Right lobe of liver (tissue), 6 donors: ENCODE data around the gene SUMO2. TPM values are rescaled to one million over a fixed set of nuclear protein-coding genes. Genes with fewer than 3 reads are reported as not detected.
A peak's percentile ranks its signal among the peaks of the same experiment; 100 is the strongest.
"Not testable (repeated sequence)": the region's sequence is repeated elsewhere in the genome, so short reads cannot be mapped to it uniquely, and the experiment has no call there.

Experiments used
- ATAC-seq, 4 donors: fragments of 200-7000 bp; cut with Tn5 transposase; one replicate each; pipeline ENCODE4 v1.9.1; 2020; ENCODE audit warnings: mild to moderate bottlenecking in 4 of 4, moderate library complexity in 4 of 4
- DNase-seq, 3 donors: peaks; one replicate each; pipeline ENCODE4 v3.0.0-alpha.2; 2020
- H3K27ac ChIP-seq, 3 donors: fragments of 200-600 bp; one replicate each; pipeline ENCODE4 v1.8.0; 2022
- H3K27me3 ChIP-seq, 2 donors: fragments of 200-600 bp; one replicate each; pipeline ENCODE4 v1.8.0; 2022
- H3K36me3 ChIP-seq, 4 donors: fragments of 200-600 bp; sonication (generic) in 1 of 4; one replicate each; pipeline versions ENCODE4 v1.5.1 to v1.8.0; 2017 to 2022; ENCODE audit warnings: control low read depth in 1 of 4
- H3K4me1 ChIP-seq, 4 donors: fragments of 200-600 bp; sonication (generic) in 1 of 4; one replicate each; pipeline versions ENCODE4 v1.5.1 to v1.8.0; 2017 to 2022; ENCODE audit warnings: control low read depth in 1 of 4
- H3K4me3 ChIP-seq, 3 donors: fragments of 200-600 bp; one replicate each; pipeline ENCODE4 v1.8.0; 2022
- H3K9me3 ChIP-seq, 4 donors: fragments of 200-600 bp; sonication (generic) in 1 of 4; one replicate each; pipeline versions ENCODE4 v1.5.1 to v1.8.0; 2017 to 2022; ENCODE audit warnings: control low read depth in 1 of 4
- CTCF ChIP-seq, 4 donors: fragments of 200-600 bp in 3 of 4; fragments of 450-650 bp in 1 of 4; IDR thresholded peaks; one replicate each; pipeline versions ENCODE4 v1.5.1 to v1.8.0; 2016 to 2022; ENCODE audit warnings: antibody characterized with exemption in 4 of 4, mild to moderate bottlenecking in 2 of 4
- POLR2A ChIP-seq: fragments of 450-650 bp; IDR thresholded peaks from one replicate; pipeline ENCODE4 v1.6.1; 2017; ENCODE audit warnings: antibody characterized with exemption, mild to moderate bottlenecking
- WGBS: methylation state at CpG from one replicate; pipeline ENCODE4 v1.1.6; 2018; ENCODE audit warnings: low coverage, low lambda C conversion rate; ENCODE audit not compliant: insufficient coverage; ENCODE audit errors: missing lambda C conversion rate; 5-methylcytosine and 5-hydroxymethylcytosine counted together
- intact Hi-C, 2 donors: fragments of 100-400 bp; cut with DNase I; formaldehyde crosslinking; loops; one replicate each; pipeline versions ENCODE4 v1.11.2 to v1.14.1; 2022
- total RNA-seq, 6 experiments: library from RNA; depleted of rRNA in 2 of 6; stranded (reverse); fragments of >200 nt in 2 of 6; fragmentation: NEBNext Ultra II Directional in 3 of 6; extraction: Animal tissue kit (Norgen Biotek cat#: 25700) in 3 of 6; gene quantifications; one replicate each; pipeline versions ENCODE4 v1.1.0 to v1.2.4, GENCODE V29; 2016 to 2023
- donor health status: DM: no; HTN: yes; CAD: no.
- donor health status: DM: no; HTN: no; CAD: no.
- donor health status: DM: no; HTN: no; CAD: no.
- donor health status: DM: no; HTN: yes; CAD: no.
- donor health status: DM: no; HTN: yes; CAD: no.

Gene SUMO2
- total RNA-seq, 6 experiments from 2014 or later: 23.6 to 120 (median 108) TPM

GRCh38 chr17:75168998-75169397, 13.8 kb downstream of the SUMO2 start:
- intact Hi-C loops: no loop called here
- H3K9me3 ChIP-seq: no peaks in the 10 kb centered on the region
- DNase-seq (peak in 1 of 3 donors; percentile 1), ATAC-seq (no peak)
- TF ChIP-seq POLR2A (no peak), CTCF (IDR thresholded peaks at IDR 0.05) (no peak)
- H3K4me1 ChIP-seq: no peaks in the 10 kb centered on the region
- no peak overlapping the region for H3K4me3 ChIP-seq
- H3K36me3 ChIP-seq: peaks cover 0 to 64% (median 19%) of the 10 kb centered on the region in 4 donors
- no peaks in the 10 kb centered on the region for H3K27me3 ChIP-seq
- WGBS: 78% methylated on average over 4 of the region's 4 CpGs
- H3K27ac ChIP-seq: no peak overlapping the region

DNA sequence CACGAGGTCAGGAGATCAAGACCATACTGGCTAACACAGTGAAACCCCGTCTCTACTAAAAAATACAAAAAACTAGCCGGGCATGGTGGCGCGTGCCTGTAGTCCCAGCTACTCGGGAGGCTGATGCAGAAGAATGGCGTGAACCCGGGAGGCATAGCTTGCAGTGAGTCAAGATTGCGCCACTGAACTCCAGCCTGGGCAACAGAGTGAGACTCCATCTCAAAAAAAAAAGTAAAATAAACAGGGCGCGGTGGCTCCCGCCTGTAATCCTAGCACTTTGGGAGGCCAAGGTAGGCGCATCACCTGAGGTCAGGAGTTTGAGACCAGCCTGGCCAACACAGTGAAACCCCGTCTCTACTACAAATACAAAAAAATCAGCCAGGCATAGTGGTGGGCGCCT, 18.2 kb downstream of the SUMO2 start:
- H3K4me3 ChIP-seq, H3K27ac ChIP-seq, ATAC-seq, H3K9me3 ChIP-seq, H3K4me1 ChIP-seq, H3K27me3 ChIP-seq, intact Hi-C loops: not testable (repeated sequence)
- DNase-seq: peak in 1 of 3 donors; percentile 2
- WGBS: 100% methylated on average over 5 of the region's 15 CpGs
- peaks cover 0 to 29% (median 8%) of the 10 kb centered on the region in 4 donors for H3K36me3 ChIP-seq

DNA sequence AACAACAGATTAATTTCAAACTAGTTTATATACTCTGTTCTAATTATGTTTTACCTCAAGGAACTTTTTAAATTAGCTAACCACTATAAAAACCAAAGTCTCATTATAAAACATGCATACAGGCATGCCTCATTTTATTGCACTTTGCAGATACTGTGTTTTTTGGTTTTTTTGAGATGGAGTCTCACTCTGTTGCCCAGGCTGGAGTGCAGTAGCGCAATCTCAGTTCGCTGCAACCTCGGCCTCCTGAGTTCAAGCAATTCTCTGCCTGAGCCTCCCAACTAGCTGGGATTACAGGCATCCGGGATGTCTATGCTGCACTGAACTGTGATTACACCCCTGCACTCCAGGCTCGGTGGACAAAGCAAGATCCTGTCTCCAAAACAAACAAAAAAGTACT, 19.7 kb downstream of the SUMO2 start:
- TF ChIP-seq POLR2A (no peak), CTCF (IDR thresholded peaks at IDR 0.05) (no peak)
- intact Hi-C loops: no loop called here
- no peaks in the 10 kb centered on the region for H3K27me3 ChIP-seq
- ATAC-seq (no peak), DNase-seq (peak in 1 of 3 donors; percentile 18)
- H3K27ac ChIP-seq: no peak overlapping the region
- H3K9me3 ChIP-seq: no peaks in the 10 kb centered on the region
- 100% methylated on average over 3 of the region's 5 CpGs for WGBS
- no peaks in the 10 kb centered on the region for H3K4me1 ChIP-seq
- peaks cover 0 to 16% (median 8%) of the 10 kb centered on the region in 4 donors for H3K36me3 ChIP-seq
- H3K4me3 ChIP-seq: no peak overlapping the region

DNA sequence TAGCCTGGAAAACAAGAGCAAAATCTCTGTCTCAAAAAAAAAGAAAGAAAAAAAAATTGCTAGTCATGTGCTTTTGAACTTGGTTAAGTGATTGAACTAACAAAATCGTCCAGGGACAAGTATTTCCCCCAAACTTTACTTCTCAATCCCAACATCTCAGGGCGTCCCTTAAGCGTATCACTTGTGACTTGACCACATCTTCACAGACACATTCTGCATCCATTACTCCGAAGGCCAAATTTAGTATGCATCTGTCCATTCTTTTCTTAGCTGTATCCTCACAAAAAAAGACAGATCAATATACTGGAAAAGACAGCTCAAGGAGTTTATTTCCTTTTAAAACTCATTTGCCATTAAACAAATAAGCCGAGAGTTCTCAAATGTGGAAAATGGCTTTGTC, 22.5 kb downstream of the SUMO2 start:
- intact Hi-C loops: no loop called here
- WGBS: 92% methylated on average over 5 of the region's 5 CpGs
- no peaks in the 10 kb centered on the region for H3K36me3 ChIP-seq
- no peaks in the 10 kb centered on the region for H3K9me3 ChIP-seq
- ATAC-seq (no peak), DNase-seq (no peak)
- H3K27ac ChIP-seq: no peak overlapping the region
- H3K4me3 ChIP-seq: no peak overlapping the region
- TF ChIP-seq CTCF (IDR thresholded peaks at IDR 0.05) (no peak), POLR2A (no peak)
- H3K27me3 ChIP-seq: no peaks in the 10 kb centered on the region
- no peaks in the 10 kb centered on the region for H3K4me1 ChIP-seq

GRCh38 chr17:75159196-75160031, 23.3 kb downstream of the SUMO2 start:
- WGBS: 78% methylated on average over 4 of the region's 4 CpGs
- H3K4me1 ChIP-seq: no peaks in the 10 kb centered on the region
- DNase-seq: peak in 1 of 3 donors; percentile 3

DNA sequence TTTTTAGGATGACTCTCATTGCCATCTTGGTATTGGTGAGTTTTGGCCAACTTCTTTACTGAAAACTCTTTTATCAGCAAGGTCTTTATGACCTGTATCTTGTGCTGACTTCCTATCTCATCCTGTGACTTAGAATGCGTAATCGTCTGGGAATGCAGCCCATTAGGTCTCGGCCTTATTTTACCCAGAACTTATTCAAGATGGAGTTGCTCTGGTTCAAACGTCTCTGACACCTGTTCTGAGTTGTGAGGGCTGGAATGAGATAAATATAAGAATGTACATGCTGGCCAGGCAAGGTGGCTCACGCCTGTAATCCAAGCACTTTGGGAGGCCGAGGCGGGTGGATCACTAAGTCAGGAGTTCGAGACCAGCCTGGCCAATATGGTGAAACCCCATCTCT, 24.3 kb downstream of the SUMO2 start:
- ATAC-seq, intact Hi-C loops, H3K36me3 ChIP-seq, DNase-seq, H3K27me3 ChIP-seq, H3K9me3 ChIP-seq, H3K27ac ChIP-seq, H3K4me1 ChIP-seq, H3K4me3 ChIP-seq: not testable (repeated sequence)
- WGBS: 88% methylated on average over 6 of the region's 8 CpGs

More at GRCh38 chr17:75159196-75160031, 23.3 kb downstream of the SUMO2 start:
- no peak overlapping the region for H3K4me3 ChIP-seq
- no peak overlapping the region for H3K27ac ChIP-seq
- ATAC-seq: no peak
- no peaks in the 10 kb centered on the region for H3K9me3 ChIP-seq
- TF ChIP-seq POLR2A: no peak
- TF ChIP-seq CTCF (IDR thresholded peaks at IDR 0.05): no peak
- intact Hi-C loops: no loop called here
- no peaks in the 10 kb centered on the region for H3K27me3 ChIP-seq
- H3K36me3 ChIP-seq: no peaks in the 10 kb centered on the region
